HepG2 (cell line): Measurements from ENCODE around the gene IL3. TPM values are rescaled to one million over a fixed set of nuclear protein-coding genes. Genes with fewer than 3 reads are reported as not detected.

Experiments
- ATAC-seq: fragments of 200-7000 bp; cut with Tn5 transposase; 3 replicates; pipeline ENCODE4 v1.9.1; 2020; ENCODE audit warnings: mild to moderate bottlenecking, moderate library complexity
- BruUV-seq: library from RNA; stranded (reverse); fragments of 400-500 nt; replicated peaks from 2 replicates; lab custom pipeline; 2021; lab: Mats Ljungman, UMichigan
- CTCF ChIA-PET: fragments of 300-600 bp; formaldehyde crosslinking; extraction: SDS; loops from one replicate; lab custom pipeline; 2021; ENCODE audit warnings: low total read pairs, inconsistent platforms, low intra/inter-chr PET ratio; lab: Yijun Ruan, JAX
- POLR2A ChIA-PET: fragments of 350-600 bp; sonication (Branson Sonifier 250); formaldehyde crosslinking; loops from one replicate; lab custom pipeline; 2020; ENCODE audit warnings: antibody characterized with exemption, inconsistent platforms; lab: Yijun Ruan, JAX
- DNase-seq: peaks from one replicate; pipeline ENCODE4 v3.0.0-alpha.2; 2015; ENCODE audit warnings: low spot score
- FAIRE-seq: peaks from 3 replicates; lab custom pipeline; 2011; peaks lifted over from hg19 to GRCh38; lab: Jason Lieb, UNC
- H2AFZ ChIP-seq: one replicate; pipeline ENCODE4 v1.6.1; 2011; ENCODE audit warnings: low read length, inconsistent platforms
- H3K27ac ChIP-seq: fragments of 300-600 bp; 3 replicates; pipeline ENCODE4 v1.8.0; 2011; ENCODE audit warnings: mixed run types, mild to moderate bottlenecking, mixed read lengths, low read length, inconsistent platforms; ENCODE audit not compliant: insufficient read depth; ENCODE audit errors: extremely low read length
- H3K27me3 ChIP-seq, 2 experiments: fragments of 200-600 bp in 1 of 2; 2 replicates in 1 of 2; 3 replicates in 1 of 2; pipeline versions ENCODE4 v1.6.0 to v1.8.0; 2011; ENCODE audit warnings: low read length in 2 of 2, mild to moderate bottlenecking in 2 of 2, moderate library complexity in 2 of 2, inconsistent platforms in 1 of 2; ENCODE audit not compliant: insufficient read depth in 2 of 2, control insufficient read depth in 1 of 2
- H3K36me3 ChIP-seq, 2 experiments: fragments of 200-600 bp in 1 of 2; replicated peaks in 1 of 2; 2 replicates in 1 of 2; 3 replicates in 1 of 2; pipeline versions ENCODE4 v1.5.1 to v1.8.0; 2011; ENCODE audit warnings: low read length in 2 of 2, inconsistent platforms in 1 of 2; ENCODE audit not compliant: insufficient read depth in 2 of 2, control insufficient read depth in 1 of 2
- H3K4me1 ChIP-seq: 2 replicates; pipeline ENCODE4 v1.5.1; 2012; ENCODE audit warnings: low read length, inconsistent platforms; ENCODE audit not compliant: insufficient read depth
- H3K4me2 ChIP-seq: 2 replicates; pipeline ENCODE4 v1.6.0; 2011; ENCODE audit warnings: low read depth, low read length, inconsistent platforms
- H3K4me3 ChIP-seq, 3 experiments: fragments of 200-600 bp in 1 of 3; sonication (generic), shearing (Covaris generic) in 1 of 3; replicated peaks in 1 of 3; 2 replicates each; pipeline ENCODE4 v1.5.1; 2011 to 2016; ENCODE audit warnings: low read length in 3 of 3, inconsistent platforms in 2 of 3, low read depth in 2 of 3, mild to moderate bottlenecking in 2 of 3, control low read depth in 1 of 3, mixed read lengths in 1 of 3; ENCODE audit not compliant: insufficient read depth in 1 of 3
- H3K79me2 ChIP-seq: one replicate; pipeline ENCODE4 v1.6.1; 2011; ENCODE audit warnings: low read length, inconsistent platforms; ENCODE audit not compliant: insufficient read depth
- H3K9ac ChIP-seq: 2 replicates; pipeline ENCODE4 v1.6.0; 2011; ENCODE audit warnings: mild to moderate bottlenecking, low read depth, low read length, inconsistent platforms; ENCODE audit not compliant: insufficient read depth
- H3K9me3 ChIP-seq: 2 replicates; pipeline ENCODE4 v1.5.1; 2012; ENCODE audit warnings: mild to moderate bottlenecking, low read length
- H4K20me1 ChIP-seq: 2 replicates; pipeline ENCODE4 v1.6.0; 2011; ENCODE audit warnings: inconsistent platforms, mild to moderate bottlenecking, low read length, moderate library complexity; ENCODE audit not compliant: insufficient read depth
- IKZF1 ChIP-seq: fragments of 450-650 bp; IDR thresholded peaks from 2 replicates; pipeline ENCODE4 v1.7.1; 2016
- MAFG ChIP-seq: sonication (generic); formaldehyde crosslinking; IDR thresholded peaks from 2 replicates; pipeline ENCODE4 v1.5.1; 2020; ENCODE audit warnings: mild to moderate bottlenecking, missing genetic modification reagents
- PRDM15 ChIP-seq: sonication (generic); formaldehyde crosslinking; IDR thresholded peaks from 2 replicates; pipeline ENCODE4 v1.4.0; 2020; ENCODE audit warnings: missing genetic modification reagents
- SOX5 ChIP-seq: IDR thresholded peaks from 2 replicates; pipeline ENCODE4 v1.6.1; 2016; ENCODE audit warnings: borderline replicate concordance
- SP4 ChIP-seq: sonication (generic); formaldehyde crosslinking; IDR thresholded peaks from 2 replicates; pipeline ENCODE4 v1.8.1; 2023; ENCODE audit warnings: mild to moderate bottlenecking, missing genetic modification reagents
- SRSF4 ChIP-seq: fragments of 200-400 bp; formaldehyde crosslinking; IDR thresholded peaks from one replicate; pipeline ENCODE4 v1.6.1; 2018; ENCODE audit warnings: mild to moderate bottlenecking, low read depth, low read length, moderate library complexity; ENCODE audit not compliant: poor library complexity, severe bottlenecking
- ZNF12 ChIP-seq: sonication (generic); formaldehyde crosslinking; IDR thresholded peaks from 2 replicates; pipeline ENCODE4 v1.5.0; 2020; ENCODE audit warnings: missing genetic modification reagents
- ZNF841 ChIP-seq: sonication (generic); formaldehyde crosslinking; IDR thresholded peaks from 2 replicates; pipeline ENCODE4 v1.8.1; 2023; ENCODE audit warnings: missing genetic modification reagents, borderline replicate concordance
- WGBS: methylation state at CpG from one replicate; pipeline ENCODE4 v1.1.6; 2017; ENCODE audit warnings: low lambda C conversion rate; 5-methylcytosine and 5-hydroxymethylcytosine counted together
- in situ Hi-C: cut with HindIII; loops from 2 replicates; pipeline ENCODE4 v1.10.0; 2017; ENCODE audit warnings: low pct_unique_long_range_greater_than_20kb; ENCODE audit not compliant: extremely low pct_ligation_motif_present
- intact Hi-C: fragments of 100-400 bp; cut with micrococcal nuclease; formaldehyde crosslinking; loops from one replicate; pipeline ENCODE4 v1.10.0; 2022; ENCODE audit not compliant: unreplicated experiment
- polyA plus RNA-seq, 8 experiments: library from polyadenylated mRNA; depleted of rRNA in 3 of 8; stranded (reverse) in 7 of 8; unstranded in 1 of 8; fragments of >200 nt; fragmentation: Illumina TruSeq in 4 of 8; extraction: Trizol in 4 of 8; gene quantifications; 2 replicates each; pipeline versions ENCODE4 v1.2.1 to v1.2.3, GENCODE V29; 2011 to 2016; ENCODE audit warnings: low read depth in 4 of 8, missing spikeins in 1 of 8, mixed read lengths in 1 of 8; ENCODE audit not compliant: insufficient read depth in 1 of 8
- total RNA-seq, 5 experiments: library from RNA; depleted of rRNA; stranded (reverse); fragments of >200 nt; fragmentation: Illumina TruSeq; extraction: Trizol; gene quantifications; 2 replicates each; pipeline ENCODE4 v1.2.3, GENCODE V29; 2016; ENCODE audit warnings: low read depth in 1 of 5
- TF ChIP-seq, protein P1 (sequence below): sonication (generic); formaldehyde crosslinking; IDR thresholded peaks from 2 replicates; pipeline ENCODE4 v1.9.0; 2021; ENCODE audit warnings: missing genetic modification reagents, mild to moderate bottlenecking, borderline replicate concordance

Gene IL3
- total and polyA plus RNA-seq, 2 of the 13 experiments (the other 11 are each of a cell fraction or from before 2014, with no cell fraction given) = not detected

DNA sequence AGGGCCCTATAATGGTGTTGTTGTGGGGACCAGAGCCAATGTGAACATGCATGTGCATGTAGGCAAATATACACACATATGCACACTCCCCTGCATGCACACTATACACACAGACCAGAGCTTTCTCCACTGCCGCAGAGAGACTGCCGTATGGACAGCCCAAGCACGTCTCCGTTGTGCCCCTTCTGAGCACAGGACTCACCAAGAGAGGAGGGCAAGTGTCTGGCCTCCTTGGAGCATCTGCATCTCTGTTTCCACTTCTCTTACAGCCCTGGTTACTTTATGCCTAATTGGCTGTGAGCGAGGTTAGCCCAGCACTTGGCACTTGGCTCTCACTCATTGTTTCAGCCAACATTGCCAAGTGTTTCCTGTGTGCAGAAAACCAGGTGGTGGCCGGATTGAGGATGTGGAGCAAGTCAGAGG, 43.5 kb downstream of the IL3 start:
- 8% methylated on average over 2 of the region's 6 CpGs for WGBS
- ATAC-seq (no peak), FAIRE-seq (no peak), DNase-seq (no peak)
- intact Hi-C loops = no loop called here
- Histone ChIP-seq H3K9me3 (no peaks in the 10 kb centered on the region), H3K27ac (no peak overlapping the region), H3K27me3 (no peaks in the 10 kb centered on the region; a peak in 1 of 5 replicates), H3K4me1 (peaks cover 8% of the 10 kb centered on the region; the same call in 1 of the 2 replicates), H3K79me2 (no peaks in the 10 kb centered on the region), H3K36me3 (no peaks in the 10 kb centered on the region), H3K4me3 (no peak overlapping the region), H4K20me1 (no peaks in the 10 kb centered on the region), H3K4me2 (no peak overlapping the region), H3K9ac (no peak overlapping the region), H2AFZ (no peak overlapping the region)
- BruUV-seq = no TSS peak
- in situ Hi-C loops = no loop called here
- ChIA-PET POLR2A (no interaction called here), CTCF (no interaction called here)
- TF ChIP-seq SP4 (no peak), SRSF4 (no peak), ZNF841 (CRISPR knock-in tag) (no peak), PRDM15 (CRISPR knock-in tag) (no peak), MAFG (no peak), IKZF1 (no peak), ZNF12 (CRISPR knock-in tag) (no peak), SOX5 (CRISPR knock-in tag) (no peak)
- TF ChIP-seq, protein P1, sequence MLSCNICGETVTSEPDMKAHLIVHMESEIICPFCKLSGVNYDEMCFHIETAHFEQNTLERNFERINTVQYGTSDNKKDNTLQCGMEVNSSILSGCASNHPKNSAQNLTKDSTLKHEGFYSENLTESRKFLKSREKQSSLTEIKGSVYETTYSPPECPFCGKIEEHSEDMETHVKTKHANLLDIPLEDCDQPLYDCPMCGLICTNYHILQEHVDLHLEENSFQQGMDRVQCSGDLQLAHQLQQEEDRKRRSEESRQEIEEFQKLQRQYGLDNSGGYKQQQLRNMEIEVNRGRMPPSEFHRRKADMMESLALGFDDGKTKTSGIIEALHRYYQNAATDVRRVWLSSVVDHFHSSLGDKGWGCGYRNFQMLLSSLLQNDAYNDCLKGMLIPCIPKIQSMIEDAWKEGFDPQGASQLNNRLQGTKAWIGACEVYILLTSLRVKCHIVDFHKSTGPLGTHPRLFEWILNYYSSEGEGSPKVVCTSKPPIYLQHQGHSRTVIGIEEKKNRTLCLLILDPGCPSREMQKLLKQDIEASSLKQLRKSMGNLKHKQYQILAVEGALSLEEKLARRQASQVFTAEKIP = no peak
